ENCODE results near the gene GOT1. TPM values are rescaled to one million over a fixed set of nuclear protein-coding genes. Genes with fewer than 3 reads are reported as not detected.

The GOT1 gene
- total RNA-seq, 4 donors from 2014 or later, result 91.4 to 215 (median 135) TPM

DNA sequence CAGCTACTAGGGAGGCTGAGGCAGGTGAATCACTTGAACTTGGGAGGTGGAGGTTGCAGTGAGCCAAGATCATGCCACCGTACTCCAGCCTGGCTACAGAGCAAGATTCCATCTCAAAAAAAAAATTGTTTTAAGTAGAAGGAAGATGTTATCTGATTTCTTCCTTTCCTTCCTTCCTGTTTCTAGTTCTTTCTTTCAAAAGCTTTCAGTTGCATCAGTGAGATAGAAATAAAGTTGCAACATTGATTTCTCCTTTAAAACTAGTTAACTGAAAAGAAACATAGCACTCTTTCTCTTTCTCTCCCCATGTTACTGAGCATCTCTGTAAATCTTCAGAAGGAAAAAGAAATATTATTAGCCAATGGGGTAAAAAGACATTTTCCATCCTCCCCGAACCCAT, 63.8 kb downstream of the GOT1 start:
- TF ChIP-seq POLR2A (IDR thresholded peaks at IDR 0.05), result no peak
- intact Hi-C loops (cut with DNase I; ENCODE audit: low total_unique reads) (no loop called here), in situ Hi-C loops (cut with MboI; ENCODE audit: low sequenced_read_pairs in 4 of 4) (no loop called here)
- DNase-seq, result no peak
- Histone ChIP-seq H3K4me3 (no peak overlapping the region), H3K36me3 (no peaks in the 10 kb centered on the region), H3K9me3 (no peaks in the 10 kb centered on the region), H3K27me3 (no peaks in the 10 kb centered on the region), H3K27ac (no peak overlapping the region), H3K4me1 (no peaks in the 10 kb centered on the region)
- no peak for ATAC-seq

DNA sequence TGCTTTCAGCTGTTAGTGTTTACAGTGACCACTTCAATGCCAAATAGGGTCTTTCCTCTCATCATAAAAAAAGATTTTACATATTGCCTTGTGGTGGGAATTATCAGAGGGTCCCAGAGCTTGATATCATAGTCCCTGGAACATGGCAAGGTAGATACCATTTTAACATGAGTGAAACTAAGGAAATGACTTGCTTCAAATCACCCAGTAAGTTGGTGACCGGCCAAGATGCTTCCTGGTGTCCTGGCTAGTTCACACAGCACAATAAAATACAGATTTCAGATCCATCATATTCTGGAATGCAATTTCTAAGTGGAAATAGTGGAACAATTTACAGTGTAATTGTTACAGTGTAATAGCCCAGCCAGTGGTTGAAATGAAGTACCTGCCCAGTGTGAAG, 64.7 kb downstream of the GOT1 start:
- ATAC-seq (no peak), DNase-seq (no peak)
- in situ Hi-C loops (cut with MboI; ENCODE audit: low sequenced_read_pairs in 4 of 4) (no loop called here), intact Hi-C loops (cut with DNase I; ENCODE audit: low total_unique reads) (no loop called here)
- no peak overlapping the region for H3K27ac ChIP-seq
- no peaks in the 10 kb centered on the region for H3K9me3 ChIP-seq
- H3K4me3 ChIP-seq, result no peak overlapping the region
- no peaks in the 10 kb centered on the region for H3K4me1 ChIP-seq
- no peaks in the 10 kb centered on the region for H3K27me3 ChIP-seq
- no peaks in the 10 kb centered on the region for H3K36me3 ChIP-seq
- TF ChIP-seq, protein P1, sequence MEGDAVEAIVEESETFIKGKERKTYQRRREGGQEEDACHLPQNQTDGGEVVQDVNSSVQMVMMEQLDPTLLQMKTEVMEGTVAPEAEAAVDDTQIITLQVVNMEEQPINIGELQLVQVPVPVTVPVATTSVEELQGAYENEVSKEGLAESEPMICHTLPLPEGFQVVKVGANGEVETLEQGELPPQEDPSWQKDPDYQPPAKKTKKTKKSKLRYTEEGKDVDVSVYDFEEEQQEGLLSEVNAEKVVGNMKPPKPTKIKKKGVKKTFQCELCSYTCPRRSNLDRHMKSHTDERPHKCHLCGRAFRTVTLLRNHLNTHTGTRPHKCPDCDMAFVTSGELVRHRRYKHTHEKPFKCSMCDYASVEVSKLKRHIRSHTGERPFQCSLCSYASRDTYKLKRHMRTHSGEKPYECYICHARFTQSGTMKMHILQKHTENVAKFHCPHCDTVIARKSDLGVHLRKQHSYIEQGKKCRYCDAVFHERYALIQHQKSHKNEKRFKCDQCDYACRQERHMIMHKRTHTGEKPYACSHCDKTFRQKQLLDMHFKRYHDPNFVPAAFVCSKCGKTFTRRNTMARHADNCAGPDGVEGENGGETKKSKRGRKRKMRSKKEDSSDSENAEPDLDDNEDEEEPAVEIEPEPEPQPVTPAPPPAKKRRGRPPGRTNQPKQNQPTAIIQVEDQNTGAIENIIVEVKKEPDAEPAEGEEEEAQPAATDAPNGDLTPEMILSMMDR (IDR thresholded peaks at IDR 0.05 in 4 of 5, conservative IDR thresholded peaks at IDR 0.05 in 1 of 5), result no peak
- no peak for TF ChIP-seq POLR2A (IDR thresholded peaks at IDR 0.05)

DNA sequence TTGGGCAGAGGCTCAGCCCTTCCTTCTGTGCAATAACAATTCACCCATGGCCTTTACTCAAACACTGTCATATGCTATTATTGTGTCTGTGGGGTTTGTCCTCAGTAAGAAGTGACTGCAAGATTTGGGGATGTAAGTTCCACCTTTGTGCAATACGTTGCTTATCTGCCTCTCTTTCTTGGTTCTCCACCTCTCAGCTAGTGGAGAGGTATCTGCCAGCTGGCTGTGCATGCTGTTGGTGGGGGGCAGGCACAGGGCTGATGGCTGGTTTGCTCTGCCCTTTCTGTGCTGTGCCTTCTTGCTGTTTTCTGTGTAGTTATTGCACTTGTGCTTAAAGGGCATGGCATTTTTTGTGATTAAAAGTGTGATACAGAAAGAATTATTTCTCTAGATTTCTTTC, 65.1 kb downstream of the GOT1 start:
- intact Hi-C loops (cut with DNase I; ENCODE audit: low total_unique reads), result no loop called here
- H3K27ac ChIP-seq, result no peak overlapping the region
- no peak for ATAC-seq
- H3K27me3 ChIP-seq, result no peaks in the 10 kb centered on the region
- no peaks in the 10 kb centered on the region for H3K36me3 ChIP-seq
- no peak overlapping the region for H3K4me3 ChIP-seq
- no peaks in the 10 kb centered on the region for H3K4me1 ChIP-seq
- no peaks in the 10 kb centered on the region for H3K9me3 ChIP-seq
- in situ Hi-C loops (cut with MboI; ENCODE audit: low sequenced_read_pairs in 4 of 4), result no loop called here
- no peak for DNase-seq
- no peak for TF ChIP-seq POLR2A (IDR thresholded peaks at IDR 0.05)
- TF ChIP-seq, protein P1 (IDR thresholded peaks at IDR 0.05 in 4 of 5, conservative IDR thresholded peaks at IDR 0.05 in 1 of 5), result no peak

DNA sequence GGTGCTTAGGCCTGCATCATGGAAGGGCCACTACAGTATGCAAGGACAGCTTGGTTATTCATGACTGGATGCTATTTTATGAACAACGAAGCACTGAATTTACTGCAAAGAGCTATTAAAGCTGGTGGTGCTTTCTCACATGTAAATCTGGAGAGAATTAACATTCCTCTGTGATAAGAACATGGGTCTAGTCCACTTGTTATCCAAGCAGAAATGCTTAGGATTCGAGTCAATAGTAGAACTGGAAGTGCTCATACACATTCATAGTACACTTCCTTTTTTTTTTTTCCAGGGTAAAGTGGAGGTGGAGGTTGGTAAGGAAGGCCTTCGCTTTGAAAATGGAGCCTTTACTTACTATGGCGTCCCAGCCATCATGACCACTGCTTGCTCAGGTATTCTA, 66.3 kb downstream of the GOT1 start:
- Histone ChIP-seq H3K4me1 (no peaks in the 10 kb centered on the region), H3K27ac (no peak overlapping the region), H3K27me3 (no peaks in the 10 kb centered on the region), H3K9me3 (no peaks in the 10 kb centered on the region), H3K4me3 (no peak overlapping the region), H3K36me3 (no peaks in the 10 kb centered on the region)
- ATAC-seq, result no peak
- in situ Hi-C loops (cut with MboI; ENCODE audit: low sequenced_read_pairs in 4 of 4) (no loop called here), intact Hi-C loops (cut with DNase I; ENCODE audit: low total_unique reads) (no loop called here)
- TF ChIP-seq, protein P1 (IDR thresholded peaks at IDR 0.05 in 4 of 5, conservative IDR thresholded peaks at IDR 0.05 in 1 of 5), result no peak
- TF ChIP-seq POLR2A (IDR thresholded peaks at IDR 0.05), result no peak
- no peak for DNase-seq

DNA sequence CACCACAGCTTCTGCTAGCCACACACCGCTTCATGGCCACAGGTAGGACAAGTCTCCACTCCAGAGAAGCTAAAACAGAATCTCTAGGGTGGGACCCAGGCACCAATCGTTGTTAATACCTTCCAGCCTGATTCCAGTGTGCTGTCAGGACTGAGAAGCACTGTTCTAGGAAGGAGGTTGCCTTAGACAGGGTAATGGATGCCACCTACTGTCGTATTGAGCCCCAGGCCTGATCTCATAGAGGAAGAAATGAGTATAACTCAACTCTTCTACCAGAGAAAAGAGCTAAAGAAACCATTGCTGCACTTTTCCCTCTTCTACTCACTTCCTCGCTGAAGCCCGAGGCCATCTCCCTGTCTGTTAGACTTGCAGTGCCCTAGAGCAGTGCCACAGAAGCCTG, 69.5 kb downstream of the GOT1 start:
- intact Hi-C loops (cut with DNase I; ENCODE audit: low total_unique reads), result no loop called here
- H3K27me3 ChIP-seq, result no peaks in the 10 kb centered on the region
- H3K27ac ChIP-seq, result no peak overlapping the region
- no peak for DNase-seq
- no peaks in the 10 kb centered on the region for H3K4me1 ChIP-seq
- no peak for ATAC-seq
- H3K4me3 ChIP-seq, result no peak overlapping the region
- TF ChIP-seq POLR2A (IDR thresholded peaks at IDR 0.05), result no peak
- TF ChIP-seq, protein P1 (IDR thresholded peaks at IDR 0.05 in 4 of 5, conservative IDR thresholded peaks at IDR 0.05 in 1 of 5), result no peak
- in situ Hi-C loops (cut with MboI; ENCODE audit: low sequenced_read_pairs in 4 of 4), result no loop called here
- no peaks in the 10 kb centered on the region for H3K9me3 ChIP-seq
- no peaks in the 10 kb centered on the region for H3K36me3 ChIP-seq

All from gastrocnemius medialis (tissue), 4 donors.